Gastrocnemius medialis (tissue), 4 donors: ENCODE data around the gene AXIN1. TPM values are rescaled to one million over a fixed set of nuclear protein-coding genes. Genes with fewer than 3 reads are reported as not detected.

Source experiments
- ATAC-seq, 2 donors: fragments of 150-250 bp; one replicate each; pipeline ENCODE4 v1.9.1; 2016
- DNase-seq, 2 donors: peaks; one replicate each; pipeline ENCODE4 v3.0.0-alpha.2; 2019
- H3K27ac ChIP-seq, 4 donors: fragments of 200-600 bp; sonication (generic); 1 replicate in 1 of 4; 2 replicates in 3 of 4; pipeline ENCODE4 v1.5.1; 2016 to 2018; ENCODE audit warnings: mild to moderate bottlenecking in 2 of 4, moderate library complexity in 1 of 4
- H3K27me3 ChIP-seq, 3 donors: fragments of 200-600 bp; sonication (generic) in 2 of 3; 1 replicate in 1 of 3; 2 replicates in 2 of 3; pipeline versions ENCODE4 v1.5.1 to v1.6.0; 2016 to 2019; ENCODE audit warnings: mild to moderate bottlenecking in 1 of 3, moderate library complexity in 1 of 3
- H3K36me3 ChIP-seq, 2 donors: fragments of 200-600 bp; sonication (generic) in 1 of 2; one replicate each; pipeline ENCODE4 v1.5.1; 2017 to 2018
- H3K4me1 ChIP-seq, 2 donors: fragments of 200-600 bp; sonication (generic) in 1 of 2; one replicate each; pipeline ENCODE4 v1.5.1; 2016 to 2017; ENCODE audit warnings: mild to moderate bottlenecking in 2 of 2
- H3K4me3 ChIP-seq, 4 donors: fragments of 200-600 bp; sonication (generic) in 3 of 4; 1 replicate in 1 of 4; 2 replicates in 3 of 4; pipeline ENCODE4 v1.5.1; 2016 to 2019; ENCODE audit warnings: mild to moderate bottlenecking in 2 of 4
- H3K9me3 ChIP-seq, 3 donors: fragments of 200-600 bp; sonication (generic) in 2 of 3; 1 replicate in 1 of 3; 2 replicates in 2 of 3; pipeline ENCODE4 v1.5.1; 2016 to 2019
- CTCF ChIP-seq, 5 experiments: fragments of 450-650 bp in 3 of 5; fragments of 200-600 bp in 2 of 5; sonication (generic) in 2 of 5; IDR thresholded peaks in 4 of 5; conservative IDR thresholded peaks in 1 of 5; 1 replicate in 4 of 5; 2 replicates in 1 of 5; pipeline ENCODE4 v1.5.1; 2016 to 2019; ENCODE audit warnings: antibody characterized with exemption in 5 of 5, mild to moderate bottlenecking in 3 of 5, moderate library complexity in 3 of 5
- POLR2A ChIP-seq, 2 donors: fragments of 450-650 bp; IDR thresholded peaks; one replicate each; pipeline ENCODE4 v1.6.1; 2017; ENCODE audit warnings: antibody characterized with exemption in 2 of 2, mild to moderate bottlenecking in 2 of 2, moderate library complexity in 2 of 2
- in situ Hi-C, 4 donors: fragments of 200-750 bp; cut with MboI; loops; one replicate each; pipeline versions ENCODE4 v1.15.0 to v1.8.0; 2017; ENCODE audit warnings: low sequenced_read_pairs in 4 of 4
- intact Hi-C: fragments of 100-400 bp; cut with DNase I; formaldehyde crosslinking; loops from one replicate; pipeline ENCODE4 v1.15.1; 2023; ENCODE audit warnings: low total_unique reads
- total RNA-seq, 4 donors: library from RNA; depleted of rRNA; stranded (reverse); fragments of >200 nt; gene quantifications; one replicate each; pipeline versions ENCODE4 v1.1.0 to v1.2.3, GENCODE V29; 2016

The AXIN1 gene
- total RNA-seq, 4 donors from 2014 or later = 27.1 to 41.9 (median 32.7) TPM

- DNase-seq (no peak), ATAC-seq (no peak)
- in situ Hi-C loops = no loop called here
- Histone ChIP-seq H3K4me3 (no peak overlapping the region), H3K27ac (no peak overlapping the region), H3K36me3 (peaks cover 0 to 38% of the 10 kb centered on the region in 2 donors), H3K9me3 (no peaks in the 10 kb centered on the region), H3K4me1 (peaks cover 9 to 12% of the 10 kb centered on the region in 2 donors), H3K27me3 (no peaks in the 10 kb centered on the region)
- intact Hi-C loops = no loop called here
- TF ChIP-seq POLR2A (IDR thresholded peaks at IDR 0.05) = no peak
- no peak for TF ChIP-seq CTCF (IDR thresholded peaks at IDR 0.05 in 4 of 5, conservative IDR thresholded peaks at IDR 0.05 in 1 of 5)
These were observed 25.0 kb upstream of the AXIN1 start for GRCh38 chr16:377419-377951.

- DNase-seq (no peak), ATAC-seq (no peak)
- intact Hi-C loops = no loop called here
- peaks cover 0 to 38% of the 10 kb centered on the region in 2 donors for H3K36me3 ChIP-seq
- no peaks in the 10 kb centered on the region for H3K27me3 ChIP-seq
- H3K27ac ChIP-seq = no peak overlapping the region
- no peaks in the 10 kb centered on the region for H3K9me3 ChIP-seq
- H3K4me3 ChIP-seq = no peak overlapping the region
- in situ Hi-C loops = no loop called here
- peaks cover 9 to 12% of the 10 kb centered on the region in 2 donors for H3K4me1 ChIP-seq
- TF ChIP-seq CTCF (IDR thresholded peaks at IDR 0.05 in 4 of 5, conservative IDR thresholded peaks at IDR 0.05 in 1 of 5) = no peak
- TF ChIP-seq POLR2A (IDR thresholded peaks at IDR 0.05) = no peak
These were observed 24.4 kb upstream of the AXIN1 start for GRCh38 chr16:376817-377418.

GRCh38 chr16:375927-376816, 23.6 kb upstream of the AXIN1 start:
- ATAC-seq (no peak), DNase-seq (no peak)
- H3K36me3 ChIP-seq = peaks cover 0 to 38% of the 10 kb centered on the region in 2 donors
- intact Hi-C loops (no loop called here), in situ Hi-C loops (no loop called here)
- H3K4me1 ChIP-seq = peaks cover 9 to 11% of the 10 kb centered on the region in 2 donors
- TF ChIP-seq CTCF (IDR thresholded peaks at IDR 0.05 in 4 of 5, conservative IDR thresholded peaks at IDR 0.05 in 1 of 5) (no peak), POLR2A (IDR thresholded peaks at IDR 0.05) (no peak)
- no peak overlapping the region for H3K27ac ChIP-seq
- no peaks in the 10 kb centered on the region for H3K9me3 ChIP-seq
- H3K27me3 ChIP-seq = no peaks in the 10 kb centered on the region
- no peak overlapping the region for H3K4me3 ChIP-seq

GRCh38 chr16:375212-375611, 22.7 kb upstream of the AXIN1 start:
- Histone ChIP-seq H3K27ac (no peak overlapping the region), H3K4me1 (peaks cover 7 to 9% of the 10 kb centered on the region in 2 donors), H3K27me3 (no peaks in the 10 kb centered on the region), H3K9me3 (no peaks in the 10 kb centered on the region), H3K4me3 (no peak overlapping the region), H3K36me3 (peaks cover 0 to 38% of the 10 kb centered on the region in 2 donors)
- TF ChIP-seq CTCF (IDR thresholded peaks at IDR 0.05 in 4 of 5, conservative IDR thresholded peaks at IDR 0.05 in 1 of 5) (no peak), POLR2A (IDR thresholded peaks at IDR 0.05) (no peak)
- intact Hi-C loops = no loop called here
- no peak for ATAC-seq
- DNase-seq = no peak
- in situ Hi-C loops = no loop called here
